H9 (cell line): ENCODE measurements around the gene GABBR2. TPM values are rescaled to one million over a fixed set of nuclear protein-coding genes. Genes with fewer than 3 reads are reported as not detected.

Experiments used
- DNase-seq: peaks from one replicate; pipeline ENCODE4 v3.0.0-alpha.2; 2017
- H2AFZ ChIP-seq: one replicate; pipeline ENCODE4 v1.6.1; 2013; ENCODE audit warnings: mild to moderate bottlenecking, low read length, control low read depth, moderate library complexity
- H2AK5ac ChIP-seq: 2 replicates; pipeline ENCODE4 v1.6.1; 2013; ENCODE audit warnings: low read length, control low read depth, mixed read lengths; ENCODE audit not compliant: insufficient read length
- H2BK120ac ChIP-seq: one replicate; pipeline ENCODE4 v1.6.1; 2013; ENCODE audit warnings: low read depth, mild to moderate bottlenecking, low read length, control low read depth, inconsistent platforms; ENCODE audit not compliant: poor library complexity, severe bottlenecking
- H2BK12ac ChIP-seq: 2 replicates; pipeline ENCODE4 v1.6.1; 2013; ENCODE audit warnings: low read length, control low read depth, mixed read lengths, low read depth; ENCODE audit not compliant: insufficient read length
- H2BK15ac ChIP-seq: 2 replicates; pipeline ENCODE4 v1.6.1; 2013; ENCODE audit warnings: low read depth, low read length, control low read depth
- H2BK20ac ChIP-seq: one replicate; pipeline ENCODE4 v1.6.1; 2013; ENCODE audit warnings: low read depth, mild to moderate bottlenecking, low read length, control low read depth, inconsistent platforms; ENCODE audit not compliant: poor library complexity, severe bottlenecking
- H2BK5ac ChIP-seq: 2 replicates; pipeline ENCODE4 v1.6.1; 2013; ENCODE audit warnings: low read length, control low read depth, mixed read lengths; ENCODE audit not compliant: insufficient read length
- H3K14ac ChIP-seq: 2 replicates; pipeline ENCODE4 v1.6.1; 2013; ENCODE audit warnings: low read length, control low read depth; ENCODE audit not compliant: insufficient read depth
- H3K18ac ChIP-seq: 2 replicates; pipeline ENCODE4 v1.6.1; 2013; ENCODE audit warnings: low read depth, mild to moderate bottlenecking, mixed read lengths, low read length, control low read depth; ENCODE audit not compliant: insufficient read length
- H3K23ac ChIP-seq: 2 replicates; pipeline ENCODE4 v1.6.1; 2013; ENCODE audit warnings: low read length, control low read depth, mixed read lengths, low read depth; ENCODE audit not compliant: insufficient read length
- H3K23me2 ChIP-seq: 2 replicates; pipeline ENCODE4 v1.6.1; 2013; ENCODE audit warnings: low read depth, mild to moderate bottlenecking, mixed read lengths, low read length, control low read depth; ENCODE audit not compliant: insufficient read length, poor library complexity, severe bottlenecking
- H3K27ac ChIP-seq: 2 replicates; pipeline ENCODE4 v1.5.1; 2013; ENCODE audit warnings: low read length, control low read depth, mixed read lengths, low read depth; ENCODE audit not compliant: insufficient read length
- H3K27me3 ChIP-seq: 2 replicates; pipeline ENCODE4 v1.6.1; 2013; ENCODE audit warnings: low read length, control low read depth, inconsistent platforms; ENCODE audit not compliant: insufficient read depth
- H3K4ac ChIP-seq: 2 replicates; pipeline ENCODE4 v1.6.1; 2013; ENCODE audit warnings: low read depth, mild to moderate bottlenecking, control low read depth, inconsistent platforms, low read length, moderate library complexity
- H3K4me1 ChIP-seq: 2 replicates; pipeline ENCODE4 v1.6.1; 2013; ENCODE audit warnings: low read length, control low read depth, inconsistent platforms; ENCODE audit not compliant: insufficient read depth
- H3K4me2 ChIP-seq: 2 replicates; pipeline ENCODE4 v1.6.1; 2013; ENCODE audit warnings: low read length, control low read depth, mixed read lengths; ENCODE audit not compliant: insufficient read length, insufficient read depth
- H3K56ac ChIP-seq: 2 replicates; pipeline ENCODE4 v1.6.1; 2013; ENCODE audit warnings: low read depth, mild to moderate bottlenecking, mixed read lengths, low read length, control low read depth; ENCODE audit not compliant: insufficient read length
- H3K79me1 ChIP-seq: 2 replicates; pipeline ENCODE4 v1.6.1; 2013; ENCODE audit warnings: low read depth, mild to moderate bottlenecking, moderate library complexity, low read length, control low read depth, inconsistent platforms; ENCODE audit not compliant: insufficient read depth, poor library complexity, severe bottlenecking
- H3K79me2 ChIP-seq: 2 replicates; pipeline ENCODE4 v1.6.1; 2013; ENCODE audit warnings: low read length, control low read depth, inconsistent platforms; ENCODE audit not compliant: insufficient read depth
- H3K9ac ChIP-seq: 2 replicates; pipeline ENCODE4 v1.6.1; 2013; ENCODE audit warnings: low read length, control low read depth, mixed read lengths; ENCODE audit not compliant: insufficient read length; ENCODE audit errors: extremely low read depth
- H3K9me3 ChIP-seq: one replicate; pipeline ENCODE4 v1.6.1; 2013; ENCODE audit warnings: low read depth, low read length, inconsistent platforms; ENCODE audit not compliant: control insufficient read depth
- H3T11ph ChIP-seq: one replicate; pipeline ENCODE4 v1.6.1; 2013; ENCODE audit warnings: mild to moderate bottlenecking, low read length, control low read depth, inconsistent platforms
- H4K20me1 ChIP-seq: one replicate; pipeline ENCODE4 v1.6.1; 2013; ENCODE audit not compliant: control insufficient read depth, insufficient read length, insufficient read depth
- H4K5ac ChIP-seq: 2 replicates; pipeline ENCODE4 v1.6.1; 2013; ENCODE audit warnings: low read depth, mild to moderate bottlenecking, mixed read lengths, low read length, control low read depth; ENCODE audit not compliant: insufficient read length
- H4K8ac ChIP-seq: replicated peaks from 2 replicates; pipeline ENCODE4 v1.6.1; 2013; ENCODE audit warnings: low read length, control low read depth, mixed read lengths, low read depth; ENCODE audit not compliant: insufficient read length
- H4K91ac ChIP-seq: 2 replicates; pipeline ENCODE4 v1.6.1; 2013; ENCODE audit warnings: low read depth, mild to moderate bottlenecking, moderate library complexity, mixed read lengths, low read length, control low read depth; ENCODE audit not compliant: insufficient read length
- H3K27ac Mint-ChIP-seq, 3 experiments: 2 replicates in 2 of 3; 3 replicates in 1 of 3; pipeline ENCODE4 v1.8.0; 2020 to 2021; ENCODE audit warnings: mixed read lengths in 3 of 3, mild to moderate bottlenecking in 1 of 3, moderate library complexity in 1 of 3
- H3K27me3 Mint-ChIP-seq: 2 replicates; pipeline ENCODE4 v1.8.0; 2021; ENCODE audit warnings: low read depth, mild to moderate bottlenecking, moderate library complexity, mixed read lengths
- H3K36me3 Mint-ChIP-seq, 3 experiments: 2 replicates in 2 of 3; 3 replicates in 1 of 3; pipeline ENCODE4 v1.8.0; 2020 to 2021; ENCODE audit warnings: low read depth in 3 of 3, mixed read lengths in 3 of 3; ENCODE audit not compliant: insufficient read depth in 1 of 3
- H3K4me1 Mint-ChIP-seq, 2 experiments: 2 replicates each; pipeline ENCODE4 v1.8.0; 2020; ENCODE audit warnings: mixed read lengths in 2 of 2
- H3K4me3 Mint-ChIP-seq, 2 experiments: 2 replicates in 1 of 2; 3 replicates in 1 of 2; pipeline ENCODE4 v1.8.0; 2020 to 2021; ENCODE audit warnings: mild to moderate bottlenecking in 2 of 2, mixed read lengths in 2 of 2, moderate library complexity in 1 of 2
- H3K9me3 Mint-ChIP-seq, 2 experiments: 2 replicates in 1 of 2; 3 replicates in 1 of 2; pipeline ENCODE4 v1.8.0; 2020; ENCODE audit warnings: mild to moderate bottlenecking in 2 of 2, mixed read lengths in 2 of 2, moderate library complexity in 1 of 2
- CTCF ChIP-seq: fragments of 200-600 bp; sonication (generic); conservative IDR thresholded peaks from 3 replicates; pipeline ENCODE4 v1.8.0; 2021; ENCODE audit warnings: antibody characterized with exemption, mild to moderate bottlenecking
- WGBS: extraction: QIAGEN DNeasy Blood & Tissue Kit; methylation state at CpG from one replicate; pipeline ENCODE4 v1.1.7; 2013; ENCODE audit warnings: missing lambda C conversion rate, low lambda C conversion rate, mixed read lengths; ENCODE audit not compliant: insufficient read length; ENCODE audit errors: extremely low coverage; 5-methylcytosine and 5-hydroxymethylcytosine counted together
- total RNA-seq: library from RNA; stranded (reverse); gene quantifications from 2 replicates; pipeline ENCODE4 v1.2.1, GENCODE V29; 2021

Gene GABBR2
- total RNA-seq, 1 experiment from 2014 or later = 0.66 TPM

GRCh38 chr9:98378206-98378780, 330.4 kb downstream of the GABBR2 start:
- Histone ChIP-seq H2BK12ac (no peak overlapping the region), H2BK120ac (no peak overlapping the region), H3K4me2 (no peak overlapping the region), H3K9ac (no peak overlapping the region), H4K91ac (no peak overlapping the region), H3K23ac (no peak overlapping the region), H3K23me2 (no peaks in the 10 kb centered on the region), H3K14ac (no peak overlapping the region), H3K79me2 (no peaks in the 10 kb centered on the region), H3K79me1 (no peaks in the 10 kb centered on the region), H2BK20ac (no peak overlapping the region), H3K27ac (no peak overlapping the region), H2AFZ (no peak overlapping the region), H3K27me3 (no peaks in the 10 kb centered on the region), H4K20me1 (no peaks in the 10 kb centered on the region), H3K56ac (no peak overlapping the region), H3K18ac (no peak overlapping the region), H3T11ph (no peak overlapping the region), H2BK5ac (no peak overlapping the region), H2BK15ac (no peak overlapping the region), H3K4ac (no peak overlapping the region), H4K5ac (no peak overlapping the region), H4K8ac (no peak overlapping the region), H3K4me1 (peaks cover 3% of the 10 kb centered on the region; the same call in 1 of the 2 replicates), H3K9me3 (no peaks in the 10 kb centered on the region), H2AK5ac (no peak overlapping the region)
- H3K27ac Mint-ChIP-seq = no peak overlapping the region; a peak in 1 of 7 replicates
- no peak overlapping the region for H3K4me3 Mint-ChIP-seq
- no peaks in the 10 kb centered on the region for H3K27me3 Mint-ChIP-seq
- H3K9me3 Mint-ChIP-seq = no peaks in the 10 kb centered on the region
- no CpG with 5 or more reads among the region's 8 CpGs for WGBS
- H3K4me1 Mint-ChIP-seq = peaks cover 17 to 18% of the 10 kb centered on the region in 2 experiments
- H3K36me3 Mint-ChIP-seq = no peaks in the 10 kb centered on the region
- no peak for DNase-seq
- TF ChIP-seq CTCF = no peak
